Aorta (tissue), 5 donors: Measurements from ENCODE around the gene CPEB1. TPM values are rescaled to one million over a fixed set of nuclear protein-coding genes. Genes with fewer than 3 reads are reported as not detected.
A peak's percentile ranks its signal among the peaks of the same experiment; 100 is the strongest.

Source experiments
- ATAC-seq: fragments of 200-7000 bp; cut with Tn5 transposase; one replicate; pipeline ENCODE4 v1.9.1; 2022; ENCODE audit warnings: moderate library complexity; ENCODE audit not compliant: low FRiP score
- DNase-seq, 2 donors: peaks; one replicate each; pipeline ENCODE4 v3.0.0-alpha.2; 2020
- H3K27ac ChIP-seq, 2 donors: one replicate each; pipeline ENCODE4 v1.5.1; 2013; ENCODE audit warnings: low read length in 2 of 2, mild to moderate bottlenecking in 2 of 2, moderate library complexity in 2 of 2, control low read depth in 1 of 2, inconsistent platforms in 1 of 2, low read depth in 1 of 2
- H3K27me3 ChIP-seq, 2 donors: one replicate each; pipeline ENCODE4 v1.6.1; 2013; ENCODE audit warnings: control low read depth in 1 of 2, low read length in 1 of 2, mild to moderate bottlenecking in 1 of 2, moderate library complexity in 1 of 2; ENCODE audit not compliant: insufficient read depth in 2 of 2, control insufficient read depth in 1 of 2
- H3K36me3 ChIP-seq, 2 donors: one replicate each; pipeline ENCODE4 v1.6.1; 2013; ENCODE audit warnings: control low read depth in 1 of 2, low read length in 1 of 2, mild to moderate bottlenecking in 1 of 2; ENCODE audit not compliant: insufficient read depth in 2 of 2, control insufficient read depth in 1 of 2
- H3K4me1 ChIP-seq, 2 donors: one replicate each; pipeline ENCODE4 v1.6.1; 2013; ENCODE audit warnings: low read length in 2 of 2, control low read depth in 1 of 2, mild to moderate bottlenecking in 1 of 2, moderate library complexity in 1 of 2; ENCODE audit not compliant: insufficient read depth in 2 of 2, control insufficient read depth in 1 of 2
- H3K4me3 ChIP-seq, 2 donors: one replicate each; pipeline ENCODE4 v1.5.1; 2013; ENCODE audit warnings: low read length in 2 of 2, control low read depth in 1 of 2, mild to moderate bottlenecking in 1 of 2
- H3K9me3 ChIP-seq: one replicate; pipeline ENCODE4 v1.6.1; 2013; ENCODE audit warnings: mild to moderate bottlenecking, low read length; ENCODE audit not compliant: control insufficient read depth
- WGBS, 2 donors: extraction: QIAGEN DNeasy Blood & Tissue Kit; methylation state at CpG; one replicate each; pipeline ENCODE4 v1.1.7; 2013; 5-methylcytosine and 5-hydroxymethylcytosine counted together
- intact Hi-C, 2 donors: fragments of 100-400 bp; cut with DNase I; formaldehyde crosslinking; loops; one replicate each; pipeline versions ENCODE4 v1.14.2 to v1.15.0; 2022
- polyA plus RNA-seq, 2 donors: library from polyadenylated mRNA; stranded (reverse); fragments of 200-250 nt; gene quantifications; one replicate each; pipeline ENCODE4 v1.2.3, GENCODE V29; 2013
- total RNA-seq, 2 donors: library from RNA; stranded (reverse); fragmentation: NEBNext Ultra II Directional; extraction: Animal tissue kit (Norgen Biotek cat#: 25700); gene quantifications; one replicate each; pipeline ENCODE4 v1.2.1, GENCODE V29; 2021
- donor health status: healthy with polysubstance abuse.
- donor health status: Bipolar disorder and iron deficiency.
- donor health status: DM: no; HTN: no; CAD: no.
- donor health status: DM: no; HTN: no; CAD: no.
- donor health status: DM: yes; HTN: yes; CAD: no.

Gene CPEB1
- total and polyA plus RNA-seq, 4 donors = 0.88 to 10.3 (median 2.6) TPM

DNA sequence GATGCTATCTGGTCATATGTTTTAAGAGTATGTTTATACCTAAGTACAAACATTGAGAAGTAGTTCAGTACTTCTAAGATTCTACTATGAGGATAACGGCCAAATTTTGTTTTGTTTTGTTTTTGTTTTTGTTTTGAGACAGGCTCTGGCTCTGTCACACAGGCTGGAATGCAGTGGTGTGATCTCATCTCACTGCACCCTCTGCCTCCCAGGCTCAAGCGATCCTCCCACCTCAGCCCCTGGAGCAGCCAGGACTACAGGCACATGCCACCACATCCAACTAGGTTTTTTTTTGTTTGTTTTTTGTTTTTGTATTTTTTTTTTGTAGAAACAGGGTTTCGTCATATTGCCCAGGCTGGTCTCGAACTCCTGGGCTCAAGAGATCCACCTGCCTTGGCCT is 59.4 kb downstream of the CPEB1 start:
- intact Hi-C loops = no loop called here
- Histone ChIP-seq H3K36me3 (no peaks in the 10 kb centered on the region), H3K27me3 (no peaks in the 10 kb centered on the region), H3K4me1 (no peaks in the 10 kb centered on the region), H3K4me3 (no peak overlapping the region), H3K27ac (no peak overlapping the region), H3K9me3 (no peaks in the 10 kb centered on the region)
- DNase-seq (no peak), ATAC-seq (no peak)
- WGBS, 2 donors = 58 to 59% methylated on average over 4 of the region's 4 CpGs

GRCh38 chr15:82585072-82585471 is 62.1 kb downstream of the CPEB1 start:
- Histone ChIP-seq H3K27ac (no peak overlapping the region), H3K36me3 (no peaks in the 10 kb centered on the region), H3K9me3 (no peaks in the 10 kb centered on the region), H3K4me1 (no peaks in the 10 kb centered on the region), H3K4me3 (no peak overlapping the region), H3K27me3 (peaks cover 0 to 2% of the 10 kb centered on the region in 2 donors)
- WGBS, 2 donors = 29 to 30% methylated on average over 3 of the region's 3 CpGs
- no peak for ATAC-seq
- no peak for DNase-seq
- intact Hi-C loops = no loop called here

DNA sequence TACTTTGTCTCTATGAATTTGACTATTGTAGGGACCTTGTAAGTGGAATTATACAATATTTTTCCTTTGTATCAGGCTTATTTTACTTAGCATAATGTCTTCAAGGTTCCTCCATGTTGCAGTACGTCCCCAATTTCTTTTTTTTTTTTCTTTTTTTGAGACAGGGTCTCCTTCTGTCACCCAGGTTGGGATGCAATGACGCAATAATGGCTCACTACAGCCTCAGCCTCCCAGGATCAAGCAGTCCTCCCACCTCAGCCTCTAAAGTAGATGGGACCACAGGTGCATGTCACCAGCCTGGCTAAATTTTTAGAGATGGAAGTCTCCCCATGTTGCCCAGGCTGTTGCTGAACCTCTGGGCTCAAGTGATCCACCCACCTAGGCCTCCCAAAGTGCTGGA is 66.5 kb downstream of the CPEB1 start:
- DNase-seq (no peak), ATAC-seq (no peak)
- Histone ChIP-seq H3K36me3 (no peaks in the 10 kb centered on the region), H3K27ac (no peak overlapping the region), H3K4me1 (no peaks in the 10 kb centered on the region), H3K9me3 (no peaks in the 10 kb centered on the region), H3K27me3 (peaks cover 0 to 2% of the 10 kb centered on the region in 2 donors), H3K4me3 (no peak overlapping the region)
- WGBS, 2 donors = 75 to 84% methylated on average over 2 of the region's 2 CpGs
- intact Hi-C loops = no loop called here

GRCh38 chr15:82575335-82575734 is 71.8 kb downstream of the CPEB1 start:
- no peaks in the 10 kb centered on the region for H3K9me3 ChIP-seq

GRCh38 chr15:82572986-82573385 is 74.2 kb downstream of the CPEB1 start:
- intact Hi-C loops = no loop called here
- Histone ChIP-seq H3K4me1 (no peaks in the 10 kb centered on the region), H3K27me3 (no peaks in the 10 kb centered on the region), H3K36me3 (no peaks in the 10 kb centered on the region), H3K27ac (no peak overlapping the region), H3K4me3 (no peak overlapping the region), H3K9me3 (no peaks in the 10 kb centered on the region)
- ATAC-seq (no peak), DNase-seq (no peak)
- WGBS, 2 donors = 73 to 76% methylated on average over 3 of the region's 3 CpGs

More at GRCh38 chr15:82575335-82575734, 71.8 kb downstream of the CPEB1 start:
- Histone ChIP-seq H3K4me1 (no peaks in the 10 kb centered on the region), H3K27me3 (no peaks in the 10 kb centered on the region), H3K4me3 (no peak overlapping the region), H3K27ac (no peak overlapping the region), H3K36me3 (no peaks in the 10 kb centered on the region)
- DNase-seq (no peak), ATAC-seq (no peak)
- intact Hi-C loops = no loop called here
- 71 to 74% methylated on average over 3 of the region's 3 CpGs for WGBS, 2 donors

GRCh38 chr15:82572311-82572710 is 74.9 kb downstream of the CPEB1 start:
- no peaks in the 10 kb centered on the region for H3K36me3 ChIP-seq
- H3K9me3 ChIP-seq = no peaks in the 10 kb centered on the region
- no peaks in the 10 kb centered on the region for H3K27me3 ChIP-seq
- no peak overlapping the region for H3K27ac ChIP-seq
- intact Hi-C loops = no loop called here
- WGBS, 2 donors = 53 to 69% methylated on average over 5 of the region's 5 CpGs
- no peak for ATAC-seq
- no peak for DNase-seq
- no peak overlapping the region for H3K4me3 ChIP-seq
- H3K4me1 ChIP-seq = no peaks in the 10 kb centered on the region

DNA sequence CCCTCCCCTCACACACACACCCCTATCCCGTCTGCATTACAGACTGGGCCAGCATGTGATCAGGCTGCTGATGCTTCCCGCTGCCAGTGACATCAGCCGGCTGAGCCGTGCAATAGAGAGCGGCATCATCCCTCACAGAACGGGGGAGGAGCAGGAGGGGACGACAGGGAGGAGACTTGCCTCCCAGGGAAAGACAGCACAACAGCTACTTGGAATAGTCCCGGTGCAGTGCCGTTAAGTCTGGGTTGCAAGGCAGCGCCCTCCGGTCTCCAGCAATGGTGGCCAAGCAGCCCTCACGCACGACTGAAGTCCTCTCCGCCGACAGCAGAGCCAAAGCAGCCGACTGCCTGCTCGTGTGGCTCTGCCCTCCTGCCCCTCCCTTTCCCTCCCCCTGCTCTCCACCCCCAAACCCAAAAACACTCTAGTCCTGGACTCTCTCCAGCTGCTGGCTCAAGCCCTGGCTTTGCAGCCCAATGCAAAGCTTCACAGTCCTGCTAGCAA is 75.4 kb downstream of the CPEB1 start:
- H3K4me1 ChIP-seq = no peaks in the 10 kb centered on the region
- peak; percentile 93 for ATAC-seq
- H3K36me3 ChIP-seq = no peaks in the 10 kb centered on the region
- no peak overlapping the region for H3K27ac ChIP-seq
- no peaks in the 10 kb centered on the region for H3K9me3 ChIP-seq
- intact Hi-C loops = no loop called here
- WGBS, 2 donors = 1% methylated on average over 17 of the region's 17 CpGs
- H3K27me3 ChIP-seq = no peaks in the 10 kb centered on the region
- peak overlapping the region in 1 of 2 donors; percentile 30 for H3K4me3 ChIP-seq
- DNase-seq = peak; percentile 78 to 81

DNA sequence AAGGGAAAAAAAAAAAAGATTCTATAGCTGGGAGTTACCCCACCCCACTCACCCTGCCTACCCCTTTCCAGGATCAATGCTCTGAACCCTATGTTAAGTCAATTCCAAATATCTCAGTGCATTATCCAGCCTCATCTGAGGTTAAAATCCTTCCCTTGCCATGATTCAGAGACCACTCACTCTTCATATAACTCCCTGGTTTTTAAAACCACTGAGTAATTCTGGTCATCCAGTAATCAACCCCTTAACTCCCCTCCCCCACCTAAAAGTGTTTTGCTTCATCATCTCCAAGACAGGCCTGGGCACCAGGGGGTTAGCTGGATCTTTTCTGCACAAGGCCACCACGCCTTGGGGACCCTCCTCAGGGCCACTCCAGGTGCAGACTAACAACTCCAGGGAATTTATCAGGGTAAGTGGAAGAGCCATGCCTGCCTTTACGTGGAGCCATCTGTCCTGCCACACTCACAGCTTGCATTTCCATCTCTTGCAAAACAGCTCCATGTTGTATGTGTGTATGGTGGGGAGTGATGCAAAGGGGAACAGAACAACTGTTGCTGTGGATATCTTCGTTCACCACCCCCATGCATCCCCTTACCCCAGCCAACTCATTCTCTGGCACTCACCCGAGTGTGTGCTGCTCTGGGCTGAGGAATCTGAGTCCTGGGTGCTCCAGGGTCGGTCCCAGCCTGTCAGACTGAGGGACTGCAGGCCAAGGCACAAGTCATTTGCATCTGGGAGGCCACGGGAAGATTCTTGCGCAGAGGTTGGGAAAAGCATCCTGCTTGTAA is 76.2 kb downstream of the CPEB1 start:
- Histone ChIP-seq H3K4me3 (no peak overlapping the region), H3K27ac (no peak overlapping the region), H3K36me3 (no peaks in the 10 kb centered on the region), H3K27me3 (no peaks in the 10 kb centered on the region), H3K4me1 (no peaks in the 10 kb centered on the region), H3K9me3 (no peaks in the 10 kb centered on the region)
- ATAC-seq (no peak), DNase-seq (peak in 1 of 2 donors; percentile 32)
- 41 to 44% methylated on average over 7 of the region's 7 CpGs for WGBS, 2 donors
- intact Hi-C loops = no loop called here

DNA sequence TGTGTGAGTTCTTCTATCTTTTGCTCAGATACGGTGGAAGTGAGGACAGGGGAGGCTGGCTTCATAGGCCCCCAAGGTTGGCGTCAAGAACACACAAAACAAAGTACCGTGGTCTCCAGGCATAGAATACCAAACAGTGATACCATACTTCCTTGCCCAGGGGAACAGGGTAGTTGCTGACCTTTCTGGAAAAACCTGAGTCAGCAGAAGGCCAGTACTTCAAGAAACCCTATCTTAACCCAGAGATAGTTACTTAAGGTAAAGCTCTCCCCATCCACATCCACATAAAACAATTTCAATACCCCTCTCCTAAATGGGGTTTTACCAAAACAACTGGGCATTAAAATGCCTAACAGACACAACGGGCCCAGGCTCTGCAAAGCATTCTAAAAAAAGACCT is 77.3 kb downstream of the CPEB1 start:
- ATAC-seq = no peak
- Histone ChIP-seq H3K4me3 (no peak overlapping the region), H3K9me3 (no peaks in the 10 kb centered on the region), H3K36me3 (no peaks in the 10 kb centered on the region), H3K27ac (no peak overlapping the region), H3K4me1 (no peaks in the 10 kb centered on the region), H3K27me3 (no peaks in the 10 kb centered on the region)
- intact Hi-C loops = no loop called here
- DNase-seq = no peak
- 88 to 92% methylated on average over 4 of the region's 4 CpGs for WGBS, 2 donors
